ENCODE results near the gene UCP3. TPM values are rescaled to one million over a fixed set of nuclear protein-coding genes. Genes with fewer than 3 reads are reported as not detected.

Gene UCP3
- total RNA-seq, 2 donors from 2014 or later = 5.5 to 6.0 TPM

DNA sequence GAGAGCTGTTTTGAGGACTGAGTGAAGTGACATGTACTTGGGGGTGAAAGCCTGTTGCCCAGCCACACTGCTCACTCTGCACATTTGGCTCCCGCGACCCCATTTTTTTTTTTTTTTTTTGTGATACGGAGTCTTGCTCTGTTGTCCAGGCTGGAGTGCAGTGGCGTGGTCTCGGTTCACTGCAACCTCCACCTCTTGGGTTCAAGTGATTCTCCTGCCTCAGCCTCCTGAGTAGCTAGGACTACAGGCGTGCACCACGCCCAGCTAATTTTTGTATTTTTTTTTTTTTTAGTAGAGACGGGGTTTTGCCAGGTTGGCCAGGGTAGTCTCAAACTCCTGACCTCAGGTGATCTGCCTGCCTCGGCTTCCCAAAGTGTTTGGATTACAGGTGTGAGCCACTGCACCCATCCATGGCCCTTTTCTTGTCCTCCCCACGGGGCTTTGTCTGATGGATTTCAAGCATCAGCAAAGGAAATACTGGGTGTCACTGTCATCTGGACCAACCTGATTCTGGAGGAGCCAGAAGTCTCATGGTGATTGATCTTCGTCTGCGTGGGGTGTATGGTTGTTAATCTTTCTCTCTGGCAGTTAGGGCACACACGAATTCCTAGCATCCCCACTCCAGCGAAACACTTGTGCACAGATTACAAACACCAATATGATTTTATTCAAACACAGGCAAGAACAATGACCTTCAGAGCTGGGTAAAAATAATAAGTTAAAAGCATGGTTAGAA lies 3.4 kb upstream of the UCP3 start:
- Mint-ChIP-seq H3K4me3 (peak overlapping the region; percentile 90), H3K27me3 (no peaks in the 10 kb centered on the region), H3K4me1 (peaks cover 73% of the 10 kb centered on the region), H3K27ac (peak overlapping the region; percentile 100), H3K36me3 (ENCODE audit: low read depth) (no peaks in the 10 kb centered on the region)
- peak; percentile 18 for ATAC-seq
- DNase-seq = no peak
- no peaks in the 10 kb centered on the region for H3K9me3 ChIP-seq (ENCODE audit: control insufficient read depth, low read length, poor library complexity, severe bottlenecking)

DNA sequence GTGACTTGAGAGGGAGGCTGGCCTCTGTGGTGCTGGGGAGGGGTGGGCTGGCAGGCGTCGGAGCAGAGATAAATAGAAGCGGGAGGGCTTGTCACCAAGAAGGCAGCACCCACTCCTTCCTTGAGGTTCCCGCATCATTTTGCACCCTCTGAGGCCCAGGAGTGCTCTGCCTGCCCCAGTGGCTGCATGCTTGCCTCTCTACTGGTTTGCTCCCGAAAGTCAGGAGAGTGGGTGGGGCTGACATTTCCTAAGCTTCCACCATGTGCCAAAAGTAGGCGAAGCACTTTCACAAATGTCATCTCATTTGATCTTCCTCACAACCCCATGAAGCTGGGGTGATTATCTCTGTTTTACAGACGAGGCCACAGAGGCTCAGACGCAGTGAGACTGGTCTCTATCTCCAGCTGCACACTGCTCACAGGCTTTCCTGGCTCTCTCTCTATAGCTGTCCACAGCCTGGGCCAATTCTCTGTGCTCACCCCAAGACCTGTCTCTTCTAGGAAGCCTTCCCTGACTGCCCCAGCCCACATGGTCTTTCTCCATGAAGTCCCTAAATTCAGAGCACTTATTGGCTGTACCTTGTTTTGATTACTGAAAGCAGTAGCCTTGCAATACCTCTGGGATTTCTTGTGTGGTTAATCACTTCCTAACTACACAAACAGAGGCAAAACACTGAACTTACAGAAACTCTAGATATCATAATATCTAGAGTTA lies 2.6 kb upstream of the UCP3 start:
- no peaks in the 10 kb centered on the region for H3K36me3 Mint-ChIP-seq (ENCODE audit: low read depth)

DNA sequence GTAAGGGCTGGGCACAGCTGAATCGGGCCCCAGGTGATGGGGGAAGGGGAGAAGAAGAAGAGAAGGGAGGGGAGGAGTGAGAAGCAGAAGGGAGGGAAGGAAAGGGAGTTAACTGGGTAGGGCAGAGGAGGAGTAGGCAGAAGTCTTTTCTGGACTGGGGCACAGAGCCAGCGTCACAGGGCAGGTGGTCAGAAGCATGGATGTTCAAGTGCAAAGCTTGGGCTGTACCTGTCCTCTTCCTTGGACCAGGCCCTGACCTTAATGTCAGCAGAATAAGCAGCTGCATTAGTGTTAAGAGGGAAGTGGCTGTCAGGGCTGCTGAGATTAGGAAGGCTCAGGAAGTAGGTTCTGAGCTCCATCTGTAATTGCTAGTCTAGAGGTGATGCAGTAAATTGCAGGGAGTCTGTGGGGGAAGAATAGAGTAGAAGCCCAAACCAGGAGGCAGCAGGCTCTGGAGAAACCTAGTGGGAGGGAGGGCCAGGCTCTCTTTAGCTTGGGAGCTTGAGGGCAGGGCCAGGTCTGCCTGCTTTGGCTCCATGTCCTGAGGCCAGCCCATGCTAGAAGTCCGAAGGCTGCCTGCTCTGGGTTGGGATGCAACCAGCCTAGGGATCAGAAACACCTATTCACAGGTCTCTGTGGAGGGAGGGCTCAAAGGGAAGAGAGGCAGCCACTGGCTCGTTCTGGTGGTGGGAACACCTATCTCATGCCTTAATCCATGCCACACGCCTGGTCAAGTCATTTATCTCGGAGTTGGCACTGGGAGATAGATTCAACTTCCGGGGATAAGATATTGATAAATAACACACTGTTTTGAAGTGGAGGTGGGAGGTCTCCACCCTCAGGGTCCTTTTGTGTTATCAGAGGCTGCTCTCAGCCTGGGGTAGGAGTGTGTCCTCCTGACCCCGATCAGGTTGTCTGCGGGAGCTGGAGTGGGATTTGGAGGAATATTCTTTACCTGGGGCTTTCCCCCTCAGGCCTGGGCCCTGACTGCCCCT lies 1.7 kb upstream of the UCP3 start:
- H3K9me3 ChIP-seq (ENCODE audit: control insufficient read depth, low read length, poor library complexity, severe bottlenecking) = no peaks in the 10 kb centered on the region
- no peak for DNase-seq
- Mint-ChIP-seq H3K36me3 (ENCODE audit: low read depth) (no peaks in the 10 kb centered on the region), H3K27ac (peak overlapping the region; percentile 100), H3K4me3 (peak overlapping the region; percentile 90), H3K27me3 (no peaks in the 10 kb centered on the region), H3K4me1 (peaks cover 77% of the 10 kb centered on the region)
- no peak for ATAC-seq

More for the DNA sequence above, 2.6 kb upstream of the UCP3 start:
- peak; percentile 85 for ATAC-seq
- Mint-ChIP-seq H3K4me3 (peak overlapping the region; percentile 90), H3K4me1 (peaks cover 73% of the 10 kb centered on the region), H3K27ac (peak overlapping the region; percentile 100), H3K27me3 (no peaks in the 10 kb centered on the region)
- DNase-seq = peak in 1 of 3 donors; percentile 52
- H3K9me3 ChIP-seq (ENCODE audit: control insufficient read depth, low read length, poor library complexity, severe bottlenecking) = no peaks in the 10 kb centered on the region

DNA sequence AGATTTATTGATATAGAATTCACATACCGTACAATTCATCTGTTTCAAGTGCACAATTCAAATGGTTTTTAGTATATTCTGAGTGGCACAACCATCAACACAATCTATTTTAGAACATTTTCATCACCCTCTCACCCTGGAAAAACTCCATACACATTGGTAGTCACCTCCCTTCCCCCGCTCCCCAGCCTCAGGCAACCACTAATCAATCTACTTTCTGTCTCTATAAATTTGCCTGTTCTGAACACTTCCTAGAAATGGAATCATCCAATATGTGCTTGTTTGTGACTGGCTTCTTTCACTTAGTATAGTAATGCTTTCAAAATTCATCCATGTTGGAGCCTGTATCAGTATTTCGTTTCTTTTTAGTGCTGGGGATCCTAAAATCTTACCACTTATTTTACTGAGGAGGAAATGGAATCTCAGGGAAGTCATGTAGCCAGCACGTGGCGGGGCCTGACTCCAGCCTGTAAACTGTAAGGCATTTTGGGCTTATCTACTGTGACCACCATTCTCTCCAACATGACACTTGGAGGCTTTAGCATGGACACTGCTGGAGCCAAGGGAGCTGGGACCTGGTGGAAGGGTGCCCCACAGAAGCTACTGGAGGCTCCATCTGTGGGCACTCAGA lies 905 bp upstream of the UCP3 start:
- Mint-ChIP-seq H3K36me3 (ENCODE audit: low read depth) (no peaks in the 10 kb centered on the region), H3K4me3 (peak overlapping the region; percentile 86)
- no peak for DNase-seq

DNA sequence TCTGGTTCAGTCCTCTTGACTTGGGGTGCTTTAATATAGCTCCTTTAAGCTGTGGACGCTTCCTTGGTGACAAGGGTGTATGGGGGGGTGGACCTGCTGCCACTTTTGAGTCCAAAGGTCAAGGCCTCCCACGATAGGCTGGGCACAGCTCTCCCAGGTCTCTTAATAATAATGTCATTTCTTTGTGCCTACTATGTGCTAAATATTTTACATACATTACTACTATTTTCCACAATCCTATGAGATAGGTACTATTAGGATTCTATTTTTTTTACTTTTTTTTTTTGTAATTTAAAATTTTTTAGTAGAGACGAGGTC lies 304 bp upstream of the UCP3 start:
- no peaks in the 10 kb centered on the region for H3K36me3 Mint-ChIP-seq (ENCODE audit: low read depth)
- ATAC-seq (no peak), DNase-seq (no peak)
- H3K9me3 ChIP-seq (ENCODE audit: control insufficient read depth, low read length, poor library complexity, severe bottlenecking) = no peaks in the 10 kb centered on the region
- peak overlapping the region; percentile 100 for H3K27ac Mint-ChIP-seq
- H3K4me1 Mint-ChIP-seq = peaks cover 76% of the 10 kb centered on the region
- H3K27me3 Mint-ChIP-seq = no peaks in the 10 kb centered on the region
- H3K4me3 Mint-ChIP-seq = no peak overlapping the region

More for the DNA sequence above, 905 bp upstream of the UCP3 start:
- no peaks in the 10 kb centered on the region for H3K9me3 ChIP-seq (ENCODE audit: control insufficient read depth, low read length, poor library complexity, severe bottlenecking)
- ATAC-seq = no peak
- Mint-ChIP-seq H3K27ac (peak overlapping the region; percentile 100), H3K27me3 (no peaks in the 10 kb centered on the region), H3K4me1 (peaks cover 78% of the 10 kb centered on the region)

DNA sequence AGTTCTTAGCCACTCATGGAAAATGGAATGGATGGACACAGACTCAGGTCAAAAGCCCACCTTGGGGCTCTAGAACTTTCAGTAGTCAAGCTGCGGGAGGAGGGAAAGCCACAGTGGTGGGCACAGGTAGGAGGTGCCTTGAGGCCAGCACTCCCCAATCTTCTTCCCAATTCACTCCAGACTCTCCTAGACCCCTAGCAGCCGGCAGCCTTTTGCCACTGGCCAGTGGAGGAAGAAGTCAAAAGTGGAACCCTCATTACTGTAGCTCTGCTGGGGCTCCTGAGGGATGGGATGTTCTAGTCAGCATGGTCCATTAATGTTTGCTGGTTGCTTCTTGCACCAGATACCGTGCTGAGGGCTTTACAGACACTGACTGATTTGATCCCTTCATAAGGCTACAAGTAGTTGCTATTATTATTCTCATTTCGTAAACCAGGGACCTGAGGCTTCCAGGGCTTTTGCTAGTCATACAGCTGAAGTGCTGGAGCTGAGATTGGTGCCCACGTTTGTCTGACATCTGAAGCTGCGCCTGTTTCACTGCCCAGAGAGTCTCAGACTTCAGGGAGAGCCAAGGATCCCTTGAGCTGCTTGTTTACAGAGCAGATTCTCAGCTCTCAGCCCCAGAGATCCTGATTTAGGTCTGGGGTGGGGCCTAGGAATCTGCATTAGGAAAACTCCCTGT lies 1.1 kb downstream of the UCP3 start:
- Mint-ChIP-seq H3K36me3 (ENCODE audit: low read depth) (no peaks in the 10 kb centered on the region), H3K27me3 (no peaks in the 10 kb centered on the region), H3K4me1 (peaks cover 81% of the 10 kb centered on the region), H3K27ac (peak overlapping the region; percentile 100), H3K4me3 (no peak overlapping the region)
- ATAC-seq (no peak), DNase-seq (no peak)
- no peaks in the 10 kb centered on the region for H3K9me3 ChIP-seq (ENCODE audit: control insufficient read depth, low read length, poor library complexity, severe bottlenecking)

DNA sequence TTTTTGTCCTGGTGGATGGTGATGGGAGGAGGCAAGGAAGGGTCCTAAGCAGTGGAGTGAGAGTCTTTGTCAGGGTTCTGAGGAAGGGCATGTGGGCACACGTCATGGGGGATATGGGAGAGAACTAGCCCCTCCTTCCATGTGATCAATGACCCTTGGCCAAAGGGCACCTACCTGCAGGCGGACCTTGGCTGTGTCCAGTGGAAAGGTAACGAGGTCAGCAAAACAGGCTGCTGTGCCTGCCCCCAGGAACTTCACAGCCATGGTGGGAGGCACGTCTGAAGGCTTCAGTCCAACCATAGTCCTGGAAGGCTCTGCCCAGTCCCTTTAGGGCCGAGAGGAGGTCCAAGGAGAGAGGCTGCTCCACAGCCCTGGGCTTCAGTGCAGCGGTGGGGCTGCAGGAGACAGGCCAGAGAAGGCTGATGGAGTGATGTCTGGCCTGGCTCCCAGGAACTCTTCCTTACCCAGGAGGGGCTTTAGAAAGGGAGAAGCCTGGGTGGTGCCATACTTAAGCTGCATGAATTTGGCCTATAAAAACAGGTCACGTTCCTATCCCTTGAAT lies 2.1 kb downstream of the UCP3 start:
- no peak for ATAC-seq
- peak overlapping the region; percentile 100 for H3K27ac Mint-ChIP-seq
- no peaks in the 10 kb centered on the region for H3K36me3 Mint-ChIP-seq (ENCODE audit: low read depth)
- H3K27me3 Mint-ChIP-seq = no peaks in the 10 kb centered on the region
- H3K9me3 ChIP-seq (ENCODE audit: control insufficient read depth, low read length, poor library complexity, severe bottlenecking) = no peaks in the 10 kb centered on the region
- peaks cover 77% of the 10 kb centered on the region for H3K4me1 Mint-ChIP-seq
- no peak for DNase-seq
- H3K4me3 Mint-ChIP-seq = peak overlapping the region; percentile 58

DNA sequence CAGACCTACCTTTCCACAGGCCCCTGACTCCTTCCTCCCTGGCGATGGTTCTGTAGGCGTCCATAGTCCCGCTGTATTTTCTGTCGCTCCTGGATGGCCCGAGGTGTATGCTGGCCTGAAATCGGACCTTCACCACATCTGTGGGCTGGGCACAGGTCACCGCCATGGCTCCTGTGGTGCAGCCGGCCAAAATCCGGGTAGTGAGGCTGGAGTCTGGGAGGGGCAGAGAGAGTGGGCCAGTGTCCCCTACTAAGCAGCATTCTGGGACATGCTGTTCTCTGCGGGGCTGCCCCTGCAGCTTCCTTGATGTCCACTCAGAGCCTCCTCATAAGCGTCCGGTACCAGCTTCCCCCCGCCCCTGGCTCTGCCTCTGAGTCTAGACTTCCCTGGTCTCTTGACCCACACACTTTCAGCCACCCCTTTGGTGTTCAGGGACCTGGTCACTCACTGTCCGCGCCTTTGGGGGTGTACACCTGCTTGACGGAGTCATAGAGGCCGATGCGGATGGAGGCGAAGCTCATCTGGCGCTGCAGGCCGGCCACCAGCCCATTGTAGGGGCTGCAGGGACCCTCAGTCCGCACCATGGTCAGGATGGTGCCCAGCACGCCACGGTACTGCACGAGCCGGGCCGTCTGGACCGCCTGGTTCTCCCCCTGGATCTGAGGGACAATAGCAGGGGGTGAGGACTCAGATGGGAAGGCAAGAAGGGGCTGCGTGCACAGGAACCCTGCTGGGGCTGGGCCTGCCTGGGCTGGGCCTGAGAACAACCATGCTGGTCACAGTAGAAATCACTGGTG lies 3.0 kb downstream of the UCP3 start:
- peak overlapping the region; percentile 100 for H3K27ac Mint-ChIP-seq
- H3K27me3 Mint-ChIP-seq = no peaks in the 10 kb centered on the region
- H3K9me3 ChIP-seq (ENCODE audit: control insufficient read depth, low read length, poor library complexity, severe bottlenecking) = no peaks in the 10 kb centered on the region
- H3K36me3 Mint-ChIP-seq (ENCODE audit: low read depth) = no peaks in the 10 kb centered on the region
- peak overlapping the region; percentile 90 for H3K4me3 Mint-ChIP-seq
- DNase-seq = no peak
- peaks cover 68% of the 10 kb centered on the region for H3K4me1 Mint-ChIP-seq
- ATAC-seq = no peak

DNA sequence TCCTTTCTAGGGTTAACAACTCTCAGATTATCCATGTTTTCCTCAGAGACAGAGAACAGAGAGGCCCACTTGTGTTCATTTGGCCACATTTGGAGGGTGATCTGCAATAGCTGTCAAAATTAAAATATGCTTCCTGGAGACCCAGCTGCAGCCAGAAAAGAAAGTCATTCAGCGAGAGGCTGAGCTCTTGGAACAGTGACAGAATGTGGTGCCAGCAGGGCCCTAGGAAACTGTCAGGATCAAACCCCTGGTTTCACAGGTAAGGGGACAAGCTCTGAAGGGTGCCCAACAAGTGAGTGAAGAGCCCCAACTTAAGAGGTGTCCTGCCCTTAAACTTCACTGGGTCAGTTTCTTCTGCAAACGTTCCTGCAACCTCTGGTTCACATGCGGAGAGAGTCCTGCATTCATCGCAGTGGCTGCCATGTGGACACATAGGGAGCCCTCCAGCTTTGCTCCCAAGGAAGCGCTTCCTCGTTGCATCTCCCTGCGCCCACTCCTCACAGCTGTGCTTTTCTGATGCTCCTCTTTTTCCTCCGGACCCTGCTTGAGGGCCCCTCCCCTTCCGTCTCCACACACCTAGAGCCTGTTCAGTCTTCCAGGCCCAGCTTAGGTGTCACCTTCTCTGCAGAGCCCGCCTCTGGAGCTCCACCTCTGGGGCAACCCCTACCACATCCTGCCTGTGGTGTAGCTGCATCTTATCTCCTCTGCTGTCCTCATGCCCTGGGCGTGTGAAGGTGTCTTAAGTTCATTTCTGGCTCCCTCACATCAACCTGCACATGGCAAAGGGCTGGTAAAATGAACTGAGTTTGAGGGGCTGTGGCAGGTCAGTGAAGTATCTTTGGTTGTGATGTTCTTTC lies 3.9 kb downstream of the UCP3 start:
- Mint-ChIP-seq H3K27me3 (no peaks in the 10 kb centered on the region), H3K4me3 (peak overlapping the region; percentile 90), H3K36me3 (ENCODE audit: low read depth) (no peaks in the 10 kb centered on the region), H3K27ac (peak overlapping the region; percentile 100), H3K4me1 (peaks cover 60% of the 10 kb centered on the region)
- H3K9me3 ChIP-seq (ENCODE audit: control insufficient read depth, low read length, poor library complexity, severe bottlenecking) = no peaks in the 10 kb centered on the region
- ATAC-seq (peak; percentile 100), DNase-seq (peak; percentile 64 to 78 (median 77))

DNA sequence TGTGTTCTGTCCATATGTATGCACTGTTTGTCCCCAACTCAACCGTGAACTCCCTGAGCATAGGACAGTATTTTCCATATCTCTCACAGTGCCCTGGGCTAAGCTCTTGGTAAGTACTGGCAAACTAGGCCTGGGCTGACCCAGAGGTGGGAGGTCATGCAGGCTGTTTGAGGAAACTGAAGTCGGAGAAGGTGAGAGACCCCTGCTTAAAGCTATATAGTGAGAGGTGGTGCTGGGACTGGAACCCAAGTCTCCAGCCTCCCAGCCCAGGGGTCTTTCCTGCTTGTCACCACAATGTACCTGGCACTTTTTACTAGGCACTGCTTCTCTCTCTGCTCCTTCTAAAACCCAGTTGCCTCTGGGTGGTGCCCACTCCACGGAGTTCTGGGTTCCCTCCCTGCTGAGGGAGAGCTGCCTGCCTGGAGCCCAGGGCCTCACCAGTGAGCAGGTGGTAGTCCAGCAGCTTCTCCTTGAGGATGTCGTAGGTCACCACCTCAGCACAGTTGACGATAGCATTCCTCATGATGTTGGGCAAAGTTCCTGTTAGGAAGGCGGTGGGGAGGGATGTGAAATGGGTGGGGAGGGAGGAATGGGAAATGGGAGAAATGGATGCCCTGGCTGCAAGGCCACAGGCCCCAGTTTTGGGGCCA lies 4.7 kb downstream of the UCP3 start:
- Mint-ChIP-seq H3K27ac (peak overlapping the region; percentile 100), H3K4me3 (peak overlapping the region; percentile 90)
- no peak for DNase-seq

More for the DNA sequence above, 4.7 kb downstream of the UCP3 start:
- Mint-ChIP-seq H3K36me3 (ENCODE audit: low read depth) (no peaks in the 10 kb centered on the region), H3K27me3 (no peaks in the 10 kb centered on the region), H3K4me1 (peaks cover 62% of the 10 kb centered on the region)
- ATAC-seq = no peak
- H3K9me3 ChIP-seq (ENCODE audit: control insufficient read depth, low read length, poor library complexity, severe bottlenecking) = no peaks in the 10 kb centered on the region
